Measurements from ENCODE around the gene GFPT1. TPM values are rescaled to one million over a fixed set of nuclear protein-coding genes. Genes with fewer than 3 reads are reported as not detected.
A peak's percentile ranks its signal among the peaks of the same experiment; 100 is the strongest.

Gene GFPT1
- total RNA-seq (2013) = 5.3 TPM
- polyA plus RNA-seq = 1 to 10 TPM; 3.6 to 4.5 (median 3.7) TPM
- 2.4 and 2.6 TPM in 2 replicates for polyA minus RNA-seq
- 41.8 to 114 (median 59.7) reads per million in 11 experiments for total RNA-seq

GRCh38 chr2:69386789-69387734 lies at the start of gene GFPT1:
GFPT1 (minus strand) TSS chr2:69387227; CDS start chr2:69387071, 156 bp downstream.
- intact Hi-C loops (cut with micrococcal nuclease) = loop anchor here (5.0 to 10.0 kb wide), 3 partner anchors 50 to 915 kb away; partner anchors contain the start of genes NFU1 (in 2 of the 2) and FAM136A (in 1 of the 2)
- Histone ChIP-seq H3K4me3 (replicated peaks in 1 of 3; ENCODE audit: low read depth in 2 of 3, low read length in 3 of 3) (peak within 1 kb of the TSS; percentile 73 to 90 (median 86)), H3K4me2 (replicated peaks; ENCODE audit: extremely low read depth, low read length, poor library complexity, severe bottlenecking) (peak within 1 kb of the TSS; percentile 76), H3K27me3 (ENCODE audit: control insufficient read depth in 2 of 2, insufficient read depth in 2 of 2, low read length in 2 of 2) (no peaks in the 10 kb centered on the region), H3K36me3 (replicated peaks in 1 of 2; ENCODE audit: control insufficient read depth in 1 of 2, insufficient read depth in 2 of 2, low read length in 2 of 2) (no peaks in the 10 kb centered on the region), H2AFZ (ENCODE audit: insufficient read depth, low read depth, low read length, poor library complexity, severe bottlenecking) (peak within 1 kb of the TSS; percentile 93), H3K9ac (ENCODE audit: insufficient read depth, low read length, poor library complexity, severe bottlenecking) (peak within 1 kb of the TSS; percentile 91), H4K20me1 (ENCODE audit: insufficient read depth, low read length) (peaks cover 7% of the 10 kb centered on the region), H3K9me3 (replicated peaks in 1 of 2; ENCODE audit: control insufficient read depth in 1 of 2, insufficient read depth in 1 of 2, low read length in 2 of 2) (no peaks in the 10 kb centered on the region), H3K27ac (ENCODE audit: low read depth in 1 of 2, low read length in 2 of 2) (peak within 1 kb of the TSS; percentile 67 to 86), H3K79me2 (ENCODE audit: insufficient read depth, low read length) (peaks cover 50% of the 10 kb centered on the region), H3K4me1 (ENCODE audit: control insufficient read depth in 1 of 2, insufficient read depth in 2 of 2, low read length in 2 of 2) (peaks cover 31 to 36% of the 10 kb centered on the region in 2 donors)
- Mint-ChIP-seq H3K27me3 (ENCODE audit: low read depth in 3 of 3) (peaks cover 0 to 2% (median 0%) of the 10 kb centered on the region in 3 donors), H3K9me3 (no peaks in the 10 kb centered on the region), H3K4me1 (peaks cover 56% of the 10 kb centered on the region), H3K36me3 (peaks cover 5 to 8% of the 10 kb centered on the region in 2 donors), H3K4me3 (peak within 1 kb of the TSS; percentile 87 to 95), H3K27ac (peak within 1 kb of the TSS; percentile 88 to 96 (median 93))
- no peak for TF ChIP-seq CTCF (IDR thresholded peaks at IDR 0.05)
- DNase-seq = peak; percentile 88 to 89 (median 89)
- WGBS (ENCODE audit: insufficient coverage) = under 1% methylated on average over 96 of the region's 97 CpGs

DNA sequence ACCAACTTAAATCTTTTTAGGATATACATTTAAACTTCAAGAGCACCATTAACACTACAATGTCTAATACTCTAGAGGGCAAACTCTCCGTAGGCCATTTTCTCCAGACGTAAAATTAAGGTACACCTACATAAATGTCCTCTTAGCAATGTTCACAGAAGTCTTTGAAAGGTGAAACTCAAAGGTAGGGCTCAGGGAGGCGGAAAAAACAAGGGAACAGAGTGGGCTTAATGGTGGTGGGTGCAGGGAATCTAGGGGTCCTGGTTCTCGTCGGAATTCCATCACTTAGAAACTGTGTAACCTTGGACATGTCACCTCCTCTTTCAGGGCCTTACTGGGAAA lies 49.5 kb upstream of the GFPT1 start:
- peak overlapping the region; percentile 88 for H3K9ac ChIP-seq (ENCODE audit: insufficient read depth, low read length, poor library complexity, severe bottlenecking)
- peaks cover under 1% of the 10 kb centered on the region in 2 donors for H3K36me3 ChIP-seq (replicated peaks in 1 of 2; ENCODE audit: control insufficient read depth in 1 of 2, insufficient read depth in 2 of 2, low read length in 2 of 2)
- peaks cover 0 to 3% of the 10 kb centered on the region in 2 donors for H3K9me3 ChIP-seq (replicated peaks in 1 of 2; ENCODE audit: control insufficient read depth in 1 of 2, insufficient read depth in 1 of 2, low read length in 2 of 2)
- H3K4me1 ChIP-seq (ENCODE audit: control insufficient read depth in 1 of 2, insufficient read depth in 2 of 2, low read length in 2 of 2) = peaks cover 25 to 31% of the 10 kb centered on the region in 2 donors
- peak overlapping the region; percentile 96 to 100 (median 98) for H3K27ac Mint-ChIP-seq
- H3K36me3 Mint-ChIP-seq = no peaks in the 10 kb centered on the region
- 4% methylated on average over 3 of the region's 5 CpGs for WGBS (ENCODE audit: insufficient coverage)
- peak overlapping the region; percentile 96 to 97 for H3K27ac ChIP-seq (ENCODE audit: low read depth in 1 of 2, low read length in 2 of 2)
- no peaks in the 10 kb centered on the region for H3K27me3 Mint-ChIP-seq (ENCODE audit: low read depth in 3 of 3)
- H3K4me3 ChIP-seq (replicated peaks in 1 of 3; ENCODE audit: low read depth in 2 of 3, low read length in 3 of 3) = peak overlapping the region; percentile 58 to 84 (median 60)
- H4K20me1 ChIP-seq (ENCODE audit: insufficient read depth, low read length) = no peaks in the 10 kb centered on the region
- peak overlapping the region; percentile 93 to 99 for H3K4me3 Mint-ChIP-seq
- DNase-seq = no peak
- peaks cover 3 to 10% (median 6%) of the 10 kb centered on the region in 7 donors for H3K9me3 Mint-ChIP-seq
- intact Hi-C loops (cut with micrococcal nuclease) = loop anchor here (5.0 kb wide), 1 partner anchor 49 kb away; the partner anchor contains the start of gene GFPT1 (in 2 of the 2)
- peak overlapping the region; percentile 79 for H3K4me2 ChIP-seq (replicated peaks; ENCODE audit: extremely low read depth, low read length, poor library complexity, severe bottlenecking)
- H3K79me2 ChIP-seq (ENCODE audit: insufficient read depth, low read length) = peaks cover 17% of the 10 kb centered on the region
- H3K4me1 Mint-ChIP-seq = peaks cover 41% of the 10 kb centered on the region
- H3K27me3 ChIP-seq (ENCODE audit: control insufficient read depth in 2 of 2, insufficient read depth in 2 of 2, low read length in 2 of 2) = no peaks in the 10 kb centered on the region
- no peak for TF ChIP-seq CTCF (IDR thresholded peaks at IDR 0.05)
- peak overlapping the region; percentile 94 for H2AFZ ChIP-seq (ENCODE audit: insufficient read depth, low read depth, low read length, poor library complexity, severe bottlenecking)
